ENCODE results near the gene ZNF329.
"Not testable (repeated sequence)": the region's sequence is repeated elsewhere in the genome, so short reads cannot be mapped to it uniquely, and the experiment has no call there.

Gene ZNF329

DNA sequence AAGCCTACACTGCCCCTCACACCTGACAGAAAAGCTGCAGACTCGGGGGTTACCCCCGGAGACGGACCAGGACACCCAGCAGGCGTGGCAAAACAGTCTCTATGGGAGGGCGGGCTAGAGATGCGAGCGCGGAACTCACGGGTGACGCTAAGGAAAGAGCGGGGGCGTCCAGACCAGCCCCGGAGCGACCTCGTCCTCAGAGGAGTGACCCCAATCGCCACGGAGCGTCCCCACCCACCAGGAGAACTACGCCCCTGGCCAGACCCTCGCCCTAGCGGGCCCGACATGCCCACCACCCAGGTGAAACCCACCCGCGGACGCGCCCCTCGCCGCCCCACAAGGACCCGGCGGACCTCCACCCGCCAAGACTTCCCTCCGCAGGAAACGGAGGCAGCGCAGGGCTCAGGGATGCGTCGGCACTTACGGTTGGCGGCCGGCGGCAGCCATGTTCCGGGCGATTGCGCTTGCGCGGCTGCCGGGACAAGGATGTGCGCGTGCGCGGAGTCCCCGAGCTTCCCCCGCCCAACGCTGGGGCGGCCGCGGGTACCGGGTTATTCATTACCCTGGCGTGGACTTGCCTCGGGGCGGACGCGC is at the start of gene ZNF329:
Gene ZNF329 (minus strand): TSS at position 462 of the 594 bp plus-strand sequence. CDS start 21,286 bp downstream, outside the sequence.
- DNase-seq = peak; percentile 94

DNA sequence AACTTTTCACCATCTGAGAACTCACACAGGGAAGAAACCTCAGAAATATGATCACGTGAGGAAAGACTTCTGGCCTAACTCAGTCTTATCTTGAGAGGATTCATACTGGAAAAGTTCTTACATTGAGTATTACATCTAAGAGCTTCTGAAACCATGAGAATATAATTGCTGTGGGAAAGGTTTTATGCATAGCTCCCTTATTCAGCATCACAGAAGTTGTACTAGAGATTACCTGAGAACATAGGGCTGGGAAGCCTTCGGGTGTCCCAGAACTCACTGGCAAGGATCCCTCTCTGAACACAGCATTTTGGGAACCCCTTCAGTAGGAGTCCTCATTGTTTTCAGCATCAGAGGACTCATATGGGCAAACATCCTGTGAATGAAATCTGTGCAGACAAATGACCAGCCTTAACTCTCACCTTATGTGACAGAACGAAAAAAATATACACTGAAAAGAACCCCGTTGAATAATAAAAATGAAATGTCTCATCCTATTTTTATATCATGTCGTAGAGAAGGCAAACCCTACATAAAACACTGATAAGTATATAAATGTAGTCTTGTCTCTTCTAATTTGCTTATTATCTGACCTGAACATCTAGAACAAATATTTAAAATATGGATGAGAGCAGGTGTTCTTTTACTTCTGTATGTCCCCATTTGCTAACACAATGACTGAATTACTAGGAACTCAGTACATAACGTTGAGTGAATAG is 46.5 kb upstream of the ZNF329 start:
- no peak for DNase-seq

DNA sequence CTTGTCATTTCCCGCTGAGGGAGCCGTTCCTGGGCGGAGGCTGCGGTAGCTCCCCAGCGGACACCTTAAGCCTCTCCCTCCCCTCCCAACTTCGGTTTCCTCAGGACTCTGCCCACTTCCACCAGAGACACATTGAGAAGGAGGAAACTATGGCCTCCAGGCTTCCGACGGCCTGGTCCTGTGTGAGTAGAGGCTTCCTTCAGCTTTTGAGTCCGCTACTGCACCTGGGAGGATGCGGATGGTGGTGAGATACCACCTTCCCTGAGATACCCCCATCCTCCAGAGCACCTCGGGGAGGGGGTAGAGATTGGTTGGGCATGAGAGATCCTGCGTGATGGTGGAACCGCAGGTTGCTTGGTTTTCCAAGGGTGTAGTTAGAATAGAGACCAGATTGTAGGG is 33.2 kb upstream of the ZNF329 start:
- DNase-seq = no peak

DNA sequence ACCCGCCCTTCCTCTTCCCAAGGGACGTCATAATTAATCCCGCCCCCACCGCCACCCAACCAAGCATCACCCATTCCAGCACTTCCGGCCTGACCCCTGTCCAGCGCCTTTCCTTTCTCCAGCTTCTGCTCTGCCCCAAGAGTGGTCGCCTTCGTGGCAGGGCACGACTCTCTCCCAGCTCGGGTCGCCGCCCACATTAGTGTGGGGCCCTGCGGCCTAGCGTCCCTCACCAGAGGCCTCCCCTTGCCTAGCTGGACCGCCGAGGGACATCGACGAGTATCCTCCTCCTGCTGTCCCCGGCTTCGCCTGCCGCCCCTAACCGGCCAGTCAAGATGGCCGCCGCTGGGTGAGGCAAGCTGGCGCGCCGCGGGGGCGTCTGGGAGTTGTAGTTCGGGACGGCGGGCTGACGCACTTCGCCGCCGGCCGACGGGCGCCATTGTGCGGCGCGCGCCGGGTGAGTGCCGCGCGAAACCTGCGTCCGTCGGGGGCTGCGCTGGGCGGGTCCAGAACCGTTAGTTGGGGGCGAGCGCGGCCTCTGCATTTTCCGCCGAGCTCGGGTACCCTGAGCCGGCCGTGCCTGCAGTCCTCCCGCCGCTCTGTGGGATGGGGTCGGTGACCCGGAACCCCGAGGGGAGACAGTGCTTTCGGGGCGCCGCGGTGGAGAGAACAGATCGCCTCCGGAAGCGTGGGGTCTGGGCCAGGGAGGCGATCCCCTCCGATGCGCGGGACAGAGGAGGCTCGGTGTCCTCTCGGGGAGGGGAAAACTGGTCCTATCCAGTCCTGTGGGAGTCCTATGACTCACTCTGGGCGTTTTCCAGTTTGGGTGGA is 32.6 kb upstream of the ZNF329 start, which contains the start of gene ZNF274:
Gene ZNF274 (plus strand): TSS at position 73 of the 828 bp plus-strand sequence. CDS start 905 bp downstream, outside the sequence.
- peak; percentile 95 for DNase-seq

DNA sequence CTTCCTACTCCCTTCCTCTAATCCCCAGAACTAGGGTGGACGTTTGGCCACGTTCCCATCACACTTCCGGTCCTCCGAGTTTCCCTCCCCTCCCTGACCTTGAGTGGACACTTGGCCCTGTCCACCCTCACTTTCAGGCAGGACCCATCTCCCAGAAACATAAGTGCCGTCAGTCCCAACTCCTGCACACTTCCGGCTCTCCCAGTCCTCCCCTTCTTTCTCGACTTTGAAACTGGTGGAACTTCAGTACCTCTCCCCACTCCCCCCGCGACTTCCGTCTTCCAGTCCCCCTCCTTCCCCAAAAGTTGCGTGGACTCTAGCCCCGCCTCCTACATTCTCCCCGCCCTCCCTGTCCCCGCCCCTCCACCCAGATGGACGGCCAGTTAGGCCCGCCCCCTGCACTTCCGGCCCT is 32.0 kb upstream of the ZNF329 start:
- no peak for DNase-seq

DNA sequence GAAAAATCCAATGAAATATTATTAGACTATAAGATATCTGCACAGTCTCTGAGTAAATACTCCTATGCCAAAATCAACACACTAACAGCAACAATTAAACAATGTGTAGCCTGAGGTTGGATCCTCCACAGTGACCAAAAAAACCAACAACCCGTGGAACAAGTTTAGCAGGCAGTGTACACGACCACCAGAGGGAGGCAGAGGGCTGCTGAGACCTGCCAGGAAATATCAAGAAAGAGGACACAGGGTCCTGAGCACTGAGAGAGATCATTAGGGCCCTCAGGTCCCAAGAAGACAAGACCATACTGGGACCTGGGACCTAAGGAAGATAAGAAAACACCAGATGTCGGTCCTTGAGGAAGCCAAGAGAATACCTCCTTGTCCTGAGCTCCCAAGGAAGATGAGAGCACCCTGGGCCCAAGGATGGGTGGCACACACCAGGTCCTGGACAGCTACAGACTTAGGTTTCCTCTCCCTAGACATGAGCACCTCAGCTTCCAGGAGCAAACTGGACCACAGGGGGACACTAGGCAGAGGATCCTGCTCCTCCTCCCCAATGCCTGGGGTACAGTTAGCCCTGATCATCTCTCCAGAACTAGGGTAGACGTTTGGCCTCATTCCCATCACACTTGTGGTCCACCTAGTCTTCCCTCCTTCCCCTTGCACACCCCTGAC is 31.4 kb upstream of the ZNF329 start:
- DNase-seq = peak; percentile 69

DNA sequence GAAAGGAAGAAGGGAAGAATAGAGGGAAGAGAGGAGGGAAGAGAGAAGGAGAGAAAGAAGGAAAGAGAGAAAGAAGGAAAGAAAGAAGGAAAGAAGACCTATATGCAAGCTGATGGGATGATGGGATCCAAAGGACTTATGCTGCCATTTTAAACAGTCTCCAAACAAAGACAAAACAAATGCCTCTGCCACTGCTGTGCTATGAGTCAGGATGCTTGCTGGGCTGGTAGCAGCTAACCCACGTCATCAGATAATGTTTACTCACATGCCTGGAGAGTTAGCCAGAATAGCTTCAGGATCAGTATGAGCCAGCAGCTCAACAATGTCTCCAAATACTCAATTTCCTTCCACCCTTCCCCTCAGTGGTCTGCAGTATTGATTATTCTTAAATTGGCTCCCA is 20.3 kb upstream of the ZNF329 start:
- no peak for DNase-seq

DNA sequence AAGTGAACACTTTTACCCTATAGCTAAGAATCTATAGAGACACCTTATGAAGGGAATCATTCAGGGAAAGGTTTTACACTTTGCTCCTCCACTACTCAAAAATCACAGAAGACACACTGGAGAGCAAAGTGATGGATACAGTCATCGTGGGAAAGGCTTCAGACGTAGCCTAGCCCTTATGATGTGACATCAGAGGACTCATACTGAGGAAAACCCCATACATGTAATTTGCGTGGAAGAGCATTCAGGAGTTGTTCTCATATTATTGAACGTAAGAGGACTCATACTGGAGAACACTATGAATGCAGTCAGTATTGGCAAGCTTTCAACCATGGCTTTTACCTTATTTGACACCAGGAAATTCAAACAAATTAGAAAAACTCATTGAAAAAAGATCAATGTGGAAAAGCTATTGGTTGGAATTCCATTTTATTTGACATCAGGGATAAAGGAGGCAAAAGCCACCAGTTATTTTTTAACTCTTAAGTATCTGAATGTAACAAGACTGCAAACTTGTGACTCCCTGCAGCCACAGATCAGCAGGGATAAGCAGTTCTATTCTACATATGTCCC is 16.2 kb upstream of the ZNF329 start:
- no peak for DNase-seq

DNA sequence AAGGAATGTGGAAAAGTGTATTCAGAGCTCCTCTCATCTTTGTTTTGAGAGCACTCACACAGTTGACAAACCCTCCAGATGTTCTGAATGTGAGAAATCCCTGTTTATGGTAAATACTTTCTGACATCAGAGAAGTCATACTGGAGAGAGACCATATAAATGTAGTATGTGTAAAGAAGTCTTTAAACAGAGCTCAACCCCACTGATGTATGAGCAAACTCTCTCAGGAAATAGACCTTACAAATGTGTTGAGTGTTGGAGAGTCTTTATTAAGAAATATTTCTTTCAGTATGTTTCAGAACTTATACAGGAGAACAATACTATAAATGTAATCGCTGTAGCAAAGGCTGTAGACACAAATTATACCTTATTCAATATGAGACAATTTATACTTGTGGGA is 15.7 kb upstream of the ZNF329 start:
- DNase-seq = no peak

DNA sequence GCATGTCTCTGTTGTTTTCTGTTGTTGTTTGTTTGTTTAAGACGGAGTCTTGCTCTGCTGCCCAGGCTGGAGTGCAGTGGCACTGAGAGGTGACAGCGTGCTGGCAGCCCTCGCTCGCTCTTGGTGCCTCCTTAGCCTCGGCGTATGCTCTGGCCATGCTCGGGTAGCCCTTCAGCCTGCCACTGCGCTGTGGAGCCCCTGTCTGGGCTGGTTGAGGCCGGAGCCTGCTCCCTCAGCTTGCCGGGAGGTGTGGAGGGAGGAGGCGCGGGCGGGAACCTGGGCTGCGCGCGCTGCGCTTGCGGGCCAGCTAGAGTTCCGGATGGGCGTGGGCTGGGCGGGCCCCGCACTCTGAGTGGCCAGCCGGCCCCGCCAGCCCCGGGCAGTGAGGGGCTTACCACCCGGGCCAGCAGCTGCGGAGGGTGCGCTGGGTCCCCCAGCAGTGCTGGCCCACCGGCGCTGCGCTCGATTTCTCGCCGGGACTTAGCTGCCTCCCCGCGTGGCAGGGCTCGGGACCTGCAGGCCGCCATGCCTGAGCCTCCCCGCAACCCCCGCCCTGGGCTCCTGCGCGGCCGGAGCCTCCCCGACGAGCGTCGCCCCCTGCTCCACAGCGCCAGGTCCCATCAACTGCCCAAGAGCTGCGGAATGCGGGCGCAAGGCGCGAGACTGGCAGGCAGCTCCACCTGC is 6.6 kb upstream of the ZNF329 start:
- no peak for DNase-seq

DNA sequence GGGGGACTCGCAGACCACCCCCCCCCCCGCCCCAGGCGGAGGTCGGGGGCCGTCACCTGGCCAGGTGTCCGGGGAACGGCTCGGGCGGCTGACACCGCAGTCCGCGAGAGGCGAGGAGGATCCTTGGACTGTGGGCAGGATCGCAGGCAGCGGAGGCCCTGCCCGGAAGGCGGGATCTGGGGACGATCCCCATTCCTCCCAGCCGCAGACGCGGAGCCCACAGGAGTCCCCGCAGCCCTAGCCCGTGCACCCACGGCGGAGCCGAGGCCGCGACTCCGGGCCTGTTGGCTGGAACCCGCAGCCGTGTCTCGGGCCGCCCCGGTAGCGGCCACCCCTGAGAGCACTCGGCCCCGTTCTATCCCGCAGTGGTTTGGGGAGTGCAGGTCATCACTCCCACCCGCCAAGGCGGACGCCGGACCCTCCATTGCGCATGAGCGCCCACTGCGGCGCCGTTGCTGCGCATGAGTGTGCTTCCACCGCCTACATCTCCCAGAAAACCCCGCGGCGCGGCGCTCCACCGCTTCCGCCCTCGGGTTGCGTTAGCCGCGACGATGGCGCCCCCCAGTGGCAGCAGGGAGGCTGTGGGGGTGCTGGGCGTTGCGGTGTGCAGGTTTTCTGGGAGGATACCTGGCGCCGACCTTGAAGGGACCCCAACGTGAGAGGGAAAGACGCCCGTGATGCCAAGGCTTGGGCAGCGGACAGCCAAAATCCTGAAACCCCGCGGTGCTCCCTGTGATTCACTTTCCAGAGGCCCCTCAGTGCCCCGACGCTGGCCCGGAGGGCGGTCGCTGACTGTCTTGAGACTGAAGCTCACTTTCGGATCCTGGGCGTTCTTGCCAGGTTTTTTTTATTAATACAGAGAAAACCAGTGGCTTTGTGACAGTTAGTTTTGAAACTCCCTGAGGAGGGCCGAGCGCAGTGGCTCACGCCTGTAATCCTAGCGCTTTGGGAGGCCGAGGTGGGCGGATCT is 4.4 kb upstream of the ZNF329 start:
- DNase-seq = peak; percentile 99

DNA sequence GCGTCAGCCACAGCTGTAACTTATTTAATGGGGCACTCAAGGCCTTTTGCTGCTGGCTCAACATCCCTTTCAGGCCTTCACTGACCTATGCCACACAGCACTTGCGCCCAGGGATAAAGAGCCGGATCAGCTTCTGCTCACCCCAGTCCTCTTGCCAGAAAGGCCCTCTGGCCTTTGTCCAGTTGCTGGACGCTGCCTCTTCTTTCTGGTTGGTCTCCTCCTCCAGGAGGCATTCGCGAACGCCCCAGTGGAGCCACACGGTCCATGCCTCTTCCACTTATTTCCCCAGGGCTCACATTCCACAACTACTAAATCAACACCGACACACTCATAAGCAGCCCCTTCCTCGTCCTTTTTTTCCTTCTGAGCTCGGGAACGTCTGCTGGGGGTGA is 3.7 kb upstream of the ZNF329 start:
- no peak for DNase-seq

DNA sequence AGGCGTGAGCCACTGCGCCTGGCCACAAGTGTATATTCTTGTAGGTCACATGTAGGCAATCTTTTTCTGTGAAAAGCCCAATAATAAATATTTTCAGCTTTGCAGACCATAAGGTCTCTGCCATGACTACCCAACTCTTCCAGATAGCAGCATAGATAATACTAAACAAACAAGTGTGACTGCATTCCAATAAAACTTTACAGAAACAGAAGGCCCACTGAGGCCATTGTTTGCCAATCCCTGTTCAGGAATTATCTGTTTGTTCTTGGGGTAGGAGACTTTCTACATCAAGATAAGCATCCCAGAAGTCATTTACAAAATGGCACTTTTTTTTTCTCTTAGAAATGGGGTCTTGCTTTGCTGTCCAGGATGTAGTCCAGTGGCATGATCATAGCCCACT is 2.8 kb upstream of the ZNF329 start:
- DNase-seq = no peak

DNA sequence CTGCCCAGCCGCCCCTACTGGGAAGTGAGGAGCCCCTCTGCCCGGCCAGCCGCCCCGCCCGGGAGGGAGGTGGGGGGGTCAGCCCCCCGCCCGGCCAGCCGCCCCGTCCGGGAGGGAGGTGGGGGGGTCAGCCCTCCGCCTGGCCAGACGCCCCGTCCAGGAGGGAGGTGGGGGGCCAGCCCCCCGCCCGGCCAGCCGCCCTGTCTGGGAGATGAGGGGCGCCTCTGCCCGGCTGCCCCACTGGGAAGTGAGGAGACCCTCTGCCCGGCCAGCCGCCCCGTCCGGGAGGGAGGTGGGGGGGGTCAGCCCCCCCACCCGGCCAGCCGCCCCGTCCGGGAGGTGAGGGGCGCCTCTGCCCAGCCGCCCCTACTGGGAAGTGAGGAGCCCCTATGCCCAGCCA is 3.1 kb downstream of the ZNF329 start:
- not testable (repeated sequence) for DNase-seq

DNA sequence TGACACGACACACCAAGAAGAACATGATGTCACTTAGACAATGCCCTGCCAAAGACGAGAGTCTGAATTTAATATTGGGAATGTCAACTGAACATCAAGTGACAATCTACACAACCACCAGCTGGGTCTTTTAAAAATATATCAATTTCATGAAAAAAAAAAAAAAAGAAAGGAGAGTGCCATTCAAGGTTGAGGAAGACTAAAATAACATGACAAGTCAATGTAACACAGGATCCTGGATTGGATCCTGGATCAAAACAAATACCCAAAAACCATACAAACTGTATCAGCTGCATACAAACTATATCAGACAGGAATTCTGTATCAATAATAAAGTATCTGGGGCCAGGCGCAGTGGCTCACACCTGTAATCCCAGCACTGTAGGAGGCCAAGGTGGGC is 4.7 kb downstream of the ZNF329 start:
- no peak for DNase-seq

DNA sequence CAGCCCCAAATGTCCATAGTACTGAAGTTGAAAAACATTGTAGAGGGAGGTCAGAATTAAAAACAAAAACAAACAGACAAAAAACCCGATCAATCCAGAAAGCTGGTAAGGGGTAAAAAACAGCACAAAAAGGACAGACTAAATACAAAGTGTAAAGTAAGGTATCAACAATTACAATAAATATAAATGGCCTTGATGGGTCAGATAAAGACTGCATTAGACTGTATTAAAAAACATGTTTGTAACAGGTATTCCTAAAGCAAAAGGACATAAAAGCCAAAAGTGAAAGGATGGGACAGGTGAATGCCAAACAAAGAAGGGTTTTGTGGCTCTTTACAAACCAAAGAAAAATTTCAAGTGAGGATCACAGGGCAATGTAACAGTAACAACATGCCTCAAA is 16.3 kb downstream of the ZNF329 start:
- no peak for DNase-seq

DNA sequence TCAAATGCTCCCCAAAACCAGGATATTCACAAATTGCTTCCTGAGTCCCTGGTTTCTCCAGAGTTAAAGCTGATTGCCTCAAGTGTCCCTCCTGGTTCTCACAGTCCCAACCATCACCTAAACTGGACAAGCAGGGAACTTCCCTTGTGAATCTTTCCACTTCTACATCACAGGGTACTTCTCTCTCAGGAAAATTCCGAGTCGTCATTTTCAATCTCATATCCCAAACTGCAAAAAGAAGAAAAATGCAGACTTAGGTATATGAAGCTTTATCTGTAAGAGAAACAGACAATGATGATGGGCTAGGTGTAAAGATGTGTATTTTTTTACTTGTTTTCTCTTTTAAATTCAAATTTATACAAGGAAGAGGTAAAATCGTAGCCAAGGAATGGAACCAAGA is 21.3 kb downstream of the ZNF329 start:
- DNase-seq = no peak

DNA sequence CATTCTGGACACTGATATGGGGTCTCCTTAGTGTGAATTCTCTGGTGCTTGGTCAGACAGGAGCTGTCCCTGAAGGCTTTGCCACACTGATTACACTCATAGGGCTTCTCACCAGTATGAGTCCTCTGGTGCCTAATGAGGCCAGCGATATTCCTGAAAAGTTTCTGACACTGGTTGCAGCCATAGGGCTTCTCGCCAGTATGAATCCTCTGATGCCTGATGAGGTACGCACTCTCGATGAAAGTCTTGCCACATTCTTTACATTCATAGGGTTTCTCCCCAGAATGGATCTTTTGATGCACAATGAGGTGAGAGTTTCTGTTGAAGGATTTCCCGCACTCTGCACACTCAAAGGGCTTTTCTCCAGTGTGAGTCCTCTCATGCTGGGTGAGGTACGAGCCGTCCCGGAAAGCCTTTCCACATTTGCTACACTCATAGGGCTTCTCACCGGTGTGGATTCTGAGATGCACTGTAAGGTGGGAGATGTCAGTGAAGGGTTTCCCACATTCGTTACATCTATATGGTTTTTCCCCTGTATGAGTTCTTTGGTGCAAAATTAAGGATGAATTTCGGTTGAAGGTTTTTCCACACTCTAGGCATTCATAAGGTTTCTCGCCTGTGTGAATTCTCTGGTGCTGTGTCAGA is 22.4 kb downstream of the ZNF329 start:
- DNase-seq = no peak

DNA sequence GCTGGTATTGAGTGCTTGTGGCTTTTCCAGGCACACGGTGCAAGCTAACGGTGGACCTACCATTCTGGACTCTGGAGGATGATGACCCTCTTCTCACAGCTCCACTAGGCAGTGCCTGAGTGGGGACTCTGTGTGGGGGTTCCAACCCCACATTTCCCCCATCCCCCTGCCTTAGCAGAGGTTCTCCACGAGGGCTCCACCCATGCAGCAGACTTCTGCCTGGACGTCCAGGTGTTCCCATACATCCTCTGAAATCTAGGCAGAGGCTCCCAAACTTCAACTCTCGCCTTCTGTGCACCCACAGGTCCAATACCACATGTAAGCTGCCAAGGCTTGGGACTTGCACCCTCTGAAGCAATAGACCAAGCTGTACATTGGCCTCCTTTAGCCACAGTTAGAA is 27.2 kb downstream of the ZNF329 start:
- DNase-seq = no peak

DNA sequence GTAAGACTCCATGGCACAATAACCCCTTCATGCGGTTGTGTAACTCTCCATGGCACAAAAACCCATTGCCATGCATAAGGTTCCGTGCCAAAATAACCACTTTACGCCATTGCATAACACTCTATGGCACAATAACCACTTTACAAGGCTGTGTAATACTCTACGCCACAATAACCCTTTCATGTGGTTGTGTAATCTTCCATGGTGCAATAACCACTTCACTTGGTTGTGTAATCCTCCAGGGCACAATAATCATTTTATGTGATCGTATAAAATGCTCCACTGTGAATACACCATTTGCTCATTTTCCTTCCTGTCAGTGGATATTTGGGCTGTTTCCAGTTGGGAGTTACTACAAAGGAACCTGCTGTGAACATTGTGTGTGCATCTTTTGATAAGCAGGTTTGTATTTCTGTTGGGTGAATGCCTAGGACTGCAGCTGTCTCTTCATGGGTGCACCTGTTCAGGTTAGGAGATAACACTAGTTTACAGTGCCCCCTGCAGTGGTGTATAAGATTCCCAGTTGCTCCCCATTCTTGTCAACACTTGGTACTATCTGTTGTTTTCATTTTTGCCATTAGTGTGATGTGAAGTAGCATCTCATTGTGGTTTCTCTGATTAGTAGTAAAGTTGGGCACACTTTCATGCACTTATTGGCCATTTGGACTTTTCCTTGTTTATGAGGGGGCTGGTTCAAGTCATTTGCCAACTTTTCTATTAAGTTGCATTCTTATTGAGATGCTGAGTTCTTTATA is 31.4 kb downstream of the ZNF329 start:
- DNase-seq = no peak

Data from stimulated activated CD4-positive, alpha-beta T cell treated with anti-CD3 and anti-CD28 coated beads, Interleukin-4, amount 100 ng/mL, for 24 hours (primary cell).